Measurements from ENCODE around the gene PAQR3. TPM values are rescaled to one million over a fixed set of nuclear protein-coding genes. Genes with fewer than 3 reads are reported as not detected.

Gene PAQR3
- total and polyA plus RNA-seq, 8 donors: 1.7 to 33.8 (median 3.2) TPM

DNA sequence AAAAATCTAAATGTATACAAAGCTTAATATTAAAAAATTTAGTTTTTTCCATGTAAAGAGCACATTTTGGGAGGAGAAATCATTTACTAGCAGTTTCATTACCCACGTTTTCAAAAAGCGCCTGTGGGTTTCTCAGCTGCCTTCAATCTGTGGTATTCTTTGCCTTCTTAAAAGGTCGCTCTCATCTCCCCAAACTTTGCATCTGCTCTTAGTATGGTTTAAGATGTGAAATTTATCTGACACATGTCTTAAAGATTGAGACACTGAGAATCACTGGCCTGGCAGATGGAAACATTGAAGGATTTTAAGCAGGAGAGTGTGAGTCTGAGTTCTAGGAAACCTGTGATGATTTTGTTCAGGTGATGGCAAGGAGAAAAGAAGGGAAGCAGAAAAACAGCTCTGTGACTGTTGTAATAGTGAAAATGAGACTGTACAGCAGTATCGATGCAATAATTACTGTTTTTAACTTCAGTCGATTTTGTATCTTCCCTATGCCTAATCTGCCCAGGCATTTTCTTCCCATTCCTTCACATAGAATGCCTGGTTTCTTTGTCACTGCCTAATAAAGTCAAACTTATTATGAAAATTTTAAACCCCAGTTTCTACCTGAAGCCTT lies 75.9 kb downstream of the PAQR3 start:
- no peak for DNase-seq
- intact Hi-C loops (cut with DNase I; ENCODE audit: low total_unique reads): loop anchor here (10.0 kb wide), 1 partner anchor 249 kb away; no protein-coding TSS in a partner anchor
- TF ChIP-seq EP300 (IDR thresholded peaks at IDR 0.05): no peak
- TF ChIP-seq POLR2A (IDR thresholded peaks at IDR 0.05): no peak
- TF ChIP-seq, protein P1, sequence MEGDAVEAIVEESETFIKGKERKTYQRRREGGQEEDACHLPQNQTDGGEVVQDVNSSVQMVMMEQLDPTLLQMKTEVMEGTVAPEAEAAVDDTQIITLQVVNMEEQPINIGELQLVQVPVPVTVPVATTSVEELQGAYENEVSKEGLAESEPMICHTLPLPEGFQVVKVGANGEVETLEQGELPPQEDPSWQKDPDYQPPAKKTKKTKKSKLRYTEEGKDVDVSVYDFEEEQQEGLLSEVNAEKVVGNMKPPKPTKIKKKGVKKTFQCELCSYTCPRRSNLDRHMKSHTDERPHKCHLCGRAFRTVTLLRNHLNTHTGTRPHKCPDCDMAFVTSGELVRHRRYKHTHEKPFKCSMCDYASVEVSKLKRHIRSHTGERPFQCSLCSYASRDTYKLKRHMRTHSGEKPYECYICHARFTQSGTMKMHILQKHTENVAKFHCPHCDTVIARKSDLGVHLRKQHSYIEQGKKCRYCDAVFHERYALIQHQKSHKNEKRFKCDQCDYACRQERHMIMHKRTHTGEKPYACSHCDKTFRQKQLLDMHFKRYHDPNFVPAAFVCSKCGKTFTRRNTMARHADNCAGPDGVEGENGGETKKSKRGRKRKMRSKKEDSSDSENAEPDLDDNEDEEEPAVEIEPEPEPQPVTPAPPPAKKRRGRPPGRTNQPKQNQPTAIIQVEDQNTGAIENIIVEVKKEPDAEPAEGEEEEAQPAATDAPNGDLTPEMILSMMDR (IDR thresholded peaks at IDR 0.05): no peak
- TF ChIP-seq POLR2AphosphoS5 (IDR thresholded peaks at IDR 0.05): no peak
- H3K4me3 ChIP-seq: no peak overlapping the region
- WGBS, 5 donors: 84 to 93% (median 90%) methylated on average over 5 of the region's 5 CpGs
- peaks cover 0 to 33% (median 24%) of the 10 kb centered on the region in 4 donors for H3K36me3 ChIP-seq
- H3K27ac ChIP-seq: no peak overlapping the region
- no peaks in the 10 kb centered on the region for H3K27me3 ChIP-seq
- peaks cover 0 to 10% (median 0%) of the 10 kb centered on the region in 4 donors for H3K4me1 ChIP-seq
- no peaks in the 10 kb centered on the region for H3K9me3 ChIP-seq

DNA sequence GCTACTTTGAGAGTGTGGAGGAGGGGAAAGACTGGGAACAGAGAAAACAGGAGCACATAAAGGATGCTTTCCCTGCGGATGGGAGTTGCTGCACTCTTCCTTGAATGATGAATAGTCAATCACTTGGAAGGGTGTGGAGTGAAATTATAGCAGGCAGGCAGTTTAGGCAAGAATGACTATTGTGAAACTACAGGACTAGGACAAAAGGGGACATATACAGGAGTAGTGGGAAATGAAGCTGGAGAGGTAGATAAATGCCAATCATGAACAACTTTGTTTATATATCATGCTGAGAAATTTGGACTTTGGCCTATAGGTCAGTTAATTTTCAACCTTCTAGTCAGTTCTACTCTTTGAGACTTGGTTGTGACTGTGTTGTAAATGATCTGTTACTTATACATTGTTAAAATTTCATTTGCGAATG lies 76.9 kb downstream of the PAQR3 start:
- Histone ChIP-seq H3K27ac (no peak overlapping the region), H3K4me3 (no peak overlapping the region), H3K36me3 (peaks cover 0 to 23% (median 14%) of the 10 kb centered on the region in 4 donors), H3K9me3 (no peaks in the 10 kb centered on the region), H3K27me3 (no peaks in the 10 kb centered on the region), H3K4me1 (peaks cover 0 to 10% (median 0%) of the 10 kb centered on the region in 4 donors)
- no peak for TF ChIP-seq POLR2AphosphoS5 (IDR thresholded peaks at IDR 0.05)
- TF ChIP-seq EP300 (IDR thresholded peaks at IDR 0.05): no peak
- no peak for TF ChIP-seq POLR2A (IDR thresholded peaks at IDR 0.05)
- TF ChIP-seq, protein P1 (IDR thresholded peaks at IDR 0.05): no peak
- intact Hi-C loops (cut with DNase I; ENCODE audit: low total_unique reads): loop anchor here (10.0 kb wide), 1 partner anchor 248 kb away; no protein-coding TSS in a partner anchor
- peak in 1 of 2 donors; percentile 12 for DNase-seq
- WGBS, 5 donors: 82 to 93% (median 88%) methylated on average over 2 of the region's 2 CpGs

Small RNA genes within 50 kb of the gene (small RNA-seq; reads per million reads assigned to genes)
- 0 reads per million in 4 donors for gene RN7SL127P

Other genes starting within 250 kb of the PAQR3 start
- gene BMP2K, start 163.1 kb downstream of the PAQR3 start, total RNA-seq: 10 to 100 TPM in 4 of 5 donors, 1 to 10 TPM in 1; 7.6 to 68.7 (median 29.1) TPM
- gene BMP2K, start 163.1 kb downstream of the PAQR3 start, polyA plus RNA-seq: 1 to 10 TPM; 4.7 to 5.3 (median 4.9) TPM